ENCODE results near the gene TIMP4.

TIMP4 gene

GRCh38 chr3:12179441-12179840 lies 20.7 kb upstream of the TIMP4 start:
- FAIRE-seq: no peak
- TF ChIP-seq POLR2A (IDR thresholded peaks at IDR 0.05; ENCODE audit: low read depth, low read length): no peak
- DNase-seq (ENCODE audit: insufficient read length, low spot score): no peak

GRCh38 chr3:12178091-12178820 lies 19.5 kb upstream of the TIMP4 start:
- FAIRE-seq: no peak
- DNase-seq (ENCODE audit: insufficient read length, low spot score): no peak
- no peak for TF ChIP-seq POLR2A (IDR thresholded peaks at IDR 0.05; ENCODE audit: low read depth, low read length)

- TF ChIP-seq POLR2A (IDR thresholded peaks at IDR 0.05; ENCODE audit: low read depth, low read length): no peak
- FAIRE-seq (no peak), DNase-seq (ENCODE audit: insufficient read length, low spot score) (no peak)
Observed at GRCh38 chr3:12177126-12177525, 18.4 kb upstream of the TIMP4 start.

- no peak for TF ChIP-seq POLR2A (IDR thresholded peaks at IDR 0.05; ENCODE audit: low read depth, low read length)
- no peak for DNase-seq (ENCODE audit: insufficient read length, low spot score)
- FAIRE-seq: no peak
Observed at GRCh38 chr3:12175844-12176453, 17.2 kb upstream of the TIMP4 start.

GRCh38 chr3:12175137-12175593 lies 16.5 kb upstream of the TIMP4 start:
- no peak for FAIRE-seq

GRCh38 chr3:12170207-12170606 lies 11.5 kb upstream of the TIMP4 start:
- no peak for TF ChIP-seq POLR2A (IDR thresholded peaks at IDR 0.05; ENCODE audit: low read depth, low read length)
- FAIRE-seq (no peak), DNase-seq (ENCODE audit: insufficient read length, low spot score) (no peak)

More at GRCh38 chr3:12175137-12175593, 16.5 kb upstream of the TIMP4 start:
- TF ChIP-seq POLR2A (IDR thresholded peaks at IDR 0.05; ENCODE audit: low read depth, low read length): no peak
- no peak for DNase-seq (ENCODE audit: insufficient read length, low spot score)

- no peak for DNase-seq (ENCODE audit: insufficient read length, low spot score)
- FAIRE-seq: no peak
- TF ChIP-seq POLR2A (IDR thresholded peaks at IDR 0.05; ENCODE audit: low read depth, low read length): no peak
Observed at GRCh38 chr3:12165909-12166308, 7.2 kb upstream of the TIMP4 start.

- TF ChIP-seq POLR2A (IDR thresholded peaks at IDR 0.05; ENCODE audit: low read depth, low read length): no peak
- FAIRE-seq (no peak), DNase-seq (ENCODE audit: insufficient read length, low spot score) (no peak)
Observed at GRCh38 chr3:12159227-12159601, 502 bp upstream of the TIMP4 start.

GRCh38 chr3:12157026-12157425 lies 1.7 kb downstream of the TIMP4 start:
- FAIRE-seq (no peak), DNase-seq (ENCODE audit: insufficient read length, low spot score) (no peak)
- TF ChIP-seq POLR2A (IDR thresholded peaks at IDR 0.05; ENCODE audit: low read depth, low read length): no peak

- no peak for DNase-seq (ENCODE audit: insufficient read length, low spot score)
- no peak for TF ChIP-seq POLR2A (IDR thresholded peaks at IDR 0.05; ENCODE audit: low read depth, low read length)
- peak; percentile 94 for FAIRE-seq
Observed at GRCh38 chr3:12155828-12156227, 2.9 kb downstream of the TIMP4 start.

- DNase-seq (ENCODE audit: insufficient read length, low spot score) (no peak), FAIRE-seq (no peak)
- no peak for TF ChIP-seq POLR2A (IDR thresholded peaks at IDR 0.05; ENCODE audit: low read depth, low read length)
Observed at GRCh38 chr3:12155264-12155663, 3.4 kb downstream of the TIMP4 start.

- TF ChIP-seq POLR2A (IDR thresholded peaks at IDR 0.05; ENCODE audit: low read depth, low read length): no peak
- DNase-seq (ENCODE audit: insufficient read length, low spot score): no peak
- FAIRE-seq: no peak
Observed at GRCh38 chr3:12154151-12154550, 4.6 kb downstream of the TIMP4 start.

- DNase-seq (ENCODE audit: insufficient read length, low spot score) (no peak), FAIRE-seq (no peak)
- TF ChIP-seq POLR2A (IDR thresholded peaks at IDR 0.05; ENCODE audit: low read depth, low read length): no peak
Observed at GRCh38 chr3:12150112-12150511, 8.6 kb downstream of the TIMP4 start.

GRCh38 chr3:12149029-12149428 lies 9.7 kb downstream of the TIMP4 start:
- DNase-seq (ENCODE audit: insufficient read length, low spot score) (no peak), FAIRE-seq (no peak)
- TF ChIP-seq POLR2A (IDR thresholded peaks at IDR 0.05; ENCODE audit: low read depth, low read length): no peak

Measured in H54 (cell line).